ENCODE measurements around the gene HLA-DRA. TPM values are rescaled to one million over a fixed set of nuclear protein-coding genes. Genes with fewer than 3 reads are reported as not detected.
"Not testable (repeated sequence)": the region's sequence is repeated elsewhere in the genome, so short reads cannot be mapped to it uniquely, and the experiment has no call there.

Gene HLA-DRA
- total RNA-seq, 1 donor from 2014 or later: 242 TPM

GRCh38 chr6:32430179-32430578 lies 9.5 kb upstream of the HLA-DRA start:
- intact Hi-C loops (cut with micrococcal nuclease): no loop called here

- intact Hi-C loops (cut with micrococcal nuclease): no loop called here
Measured at GRCh38 chr6:32431142-32431541, 8.5 kb upstream of the HLA-DRA start.

GRCh38 chr6:32432050-32432450 lies 7.6 kb upstream of the HLA-DRA start:
- intact Hi-C loops (cut with micrococcal nuclease): loop anchor here (1.0 kb wide), 3 partner anchors 260 to 354 kb away; no protein-coding TSS in a partner anchor

- intact Hi-C loops (cut with micrococcal nuclease): not testable (repeated sequence)
Measured at GRCh38 chr6:32433950-32434349, 5.7 kb upstream of the HLA-DRA start.

GRCh38 chr6:32436186-32436585 lies 3.5 kb upstream of the HLA-DRA start:
- intact Hi-C loops (cut with micrococcal nuclease): loop anchor here (2.0 kb wide), 1 partner anchor 21 kb away; no protein-coding TSS in a partner anchor

- intact Hi-C loops (cut with micrococcal nuclease): loop anchor here (2.0 kb wide), 1 partner anchor 22 kb away; no protein-coding TSS in a partner anchor
Measured at GRCh38 chr6:32436995-32437836, 2.5 kb upstream of the HLA-DRA start.

GRCh38 chr6:32439139-32439538 lies 548 bp upstream of the HLA-DRA start:
- intact Hi-C loops (cut with micrococcal nuclease): no loop called here

GRCh38 chr6:32442243-32442667 lies 2.6 kb downstream of the HLA-DRA start:
- intact Hi-C loops (cut with micrococcal nuclease): no loop called here

GRCh38 chr6:32442977-32443552 lies 3.4 kb downstream of the HLA-DRA start:
- intact Hi-C loops (cut with micrococcal nuclease): no loop called here

- intact Hi-C loops (cut with micrococcal nuclease): no loop called here
Measured at GRCh38 chr6:32444433-32444832, 4.7 kb downstream of the HLA-DRA start.

GRCh38 chr6:32445321-32445854 lies 5.7 kb downstream of the HLA-DRA start:
- intact Hi-C loops (cut with micrococcal nuclease): no loop called here

- intact Hi-C loops (cut with micrococcal nuclease): no loop called here
Measured at GRCh38 chr6:32447932-32448331, 8.2 kb downstream of the HLA-DRA start.

- intact Hi-C loops (cut with micrococcal nuclease): no loop called here
Measured at GRCh38 chr6:32449088-32449736, 9.5 kb downstream of the HLA-DRA start.

- intact Hi-C loops (cut with micrococcal nuclease): no loop called here
Measured at GRCh38 chr6:32457054-32457453, 17.4 kb downstream of the HLA-DRA start.

GRCh38 chr6:32459781-32460424 lies 20.2 kb downstream of the HLA-DRA start:
- intact Hi-C loops (cut with micrococcal nuclease): no loop called here

GRCh38 chr6:32460528-32460927 lies 20.8 kb downstream of the HLA-DRA start:
- intact Hi-C loops (cut with micrococcal nuclease): no loop called here

GRCh38 chr6:32461493-32461892 lies 21.8 kb downstream of the HLA-DRA start:
- intact Hi-C loops (cut with micrococcal nuclease): no loop called here

GRCh38 chr6:32462609-32463008 lies 22.9 kb downstream of the HLA-DRA start:
- intact Hi-C loops (cut with micrococcal nuclease): no loop called here

GRCh38 chr6:32467743-32468503 lies 28.2 kb downstream of the HLA-DRA start:
- intact Hi-C loops (cut with micrococcal nuclease): not testable (repeated sequence)

- intact Hi-C loops (cut with micrococcal nuclease): no loop called here
Measured at GRCh38 chr6:32472781-32473375, 33.2 kb downstream of the HLA-DRA start.
